Astrocyte (in vitro differentiated cells and primary cell): ENCODE data around the gene ZMIZ1.

Experiments
- EZH2 ChIP-seq: IDR thresholded peaks from 2 replicates; pipeline ENCODE4 v1.6.1; 2012; ENCODE audit warnings: mild to moderate bottlenecking, low read length, inconsistent platforms; ENCODE audit not compliant: insufficient read depth
- TF ChIP-seq, protein P1 (sequence below): IDR thresholded peaks from 2 replicates; pipeline ENCODE4 v1.5.1; 2011; ENCODE audit warnings: low read depth, mild to moderate bottlenecking, inconsistent platforms, low read length, moderate library complexity; ENCODE audit not compliant: insufficient read depth

DNA sequence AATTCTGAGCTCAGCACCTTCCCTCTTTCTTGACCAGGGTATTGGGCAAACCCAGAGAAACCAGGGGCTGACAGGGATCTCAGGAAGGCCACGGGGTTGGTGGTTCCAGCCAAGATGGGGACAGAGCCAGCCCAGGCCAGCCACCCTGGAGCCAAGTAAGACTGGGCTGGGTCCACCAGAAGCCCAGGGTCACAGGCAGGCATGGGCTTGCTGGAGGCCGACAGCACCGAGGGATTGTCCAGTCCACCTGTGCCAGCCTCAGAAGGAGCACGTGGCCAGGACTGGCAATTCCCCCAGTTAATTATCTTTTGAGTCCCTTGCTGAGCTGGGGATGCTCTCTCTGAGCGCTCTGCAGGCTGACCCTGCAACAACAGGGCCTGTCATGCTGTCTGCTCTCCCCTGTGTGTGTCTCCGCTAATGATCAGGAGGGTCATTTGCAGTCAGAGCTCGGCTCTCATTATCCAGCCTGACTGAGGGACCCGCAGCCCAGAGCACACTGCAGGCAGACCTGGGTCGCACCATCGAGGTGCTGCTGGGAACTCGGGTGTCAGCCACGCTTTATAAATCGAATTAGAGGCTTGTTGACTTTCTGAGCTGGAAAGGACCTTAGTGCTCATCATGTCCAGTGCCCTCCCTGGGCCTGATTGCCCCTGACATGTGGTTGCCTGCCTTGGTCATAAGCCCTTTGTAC, 209.0 kb downstream of the ZMIZ1 start:
- TF ChIP-seq, protein P1, sequence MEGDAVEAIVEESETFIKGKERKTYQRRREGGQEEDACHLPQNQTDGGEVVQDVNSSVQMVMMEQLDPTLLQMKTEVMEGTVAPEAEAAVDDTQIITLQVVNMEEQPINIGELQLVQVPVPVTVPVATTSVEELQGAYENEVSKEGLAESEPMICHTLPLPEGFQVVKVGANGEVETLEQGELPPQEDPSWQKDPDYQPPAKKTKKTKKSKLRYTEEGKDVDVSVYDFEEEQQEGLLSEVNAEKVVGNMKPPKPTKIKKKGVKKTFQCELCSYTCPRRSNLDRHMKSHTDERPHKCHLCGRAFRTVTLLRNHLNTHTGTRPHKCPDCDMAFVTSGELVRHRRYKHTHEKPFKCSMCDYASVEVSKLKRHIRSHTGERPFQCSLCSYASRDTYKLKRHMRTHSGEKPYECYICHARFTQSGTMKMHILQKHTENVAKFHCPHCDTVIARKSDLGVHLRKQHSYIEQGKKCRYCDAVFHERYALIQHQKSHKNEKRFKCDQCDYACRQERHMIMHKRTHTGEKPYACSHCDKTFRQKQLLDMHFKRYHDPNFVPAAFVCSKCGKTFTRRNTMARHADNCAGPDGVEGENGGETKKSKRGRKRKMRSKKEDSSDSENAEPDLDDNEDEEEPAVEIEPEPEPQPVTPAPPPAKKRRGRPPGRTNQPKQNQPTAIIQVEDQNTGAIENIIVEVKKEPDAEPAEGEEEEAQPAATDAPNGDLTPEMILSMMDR: no peak
- no peak for TF ChIP-seq EZH2
